GM12878 (cell line): ENCODE measurements around the gene SSPN. TPM values are rescaled to one million over a fixed set of nuclear protein-coding genes. Genes with fewer than 3 reads are reported as not detected.

Source experiments
- ATAC-seq: fragments of 200-7000 bp; cut with Tn5 transposase; 3 replicates; pipeline ENCODE4 v1.9.1; 2020; ENCODE audit warnings: mild to moderate bottlenecking, moderate library complexity
- BruUV-seq: library from RNA; stranded (reverse); fragments of 400-500 nt; replicated peaks from 2 replicates; lab custom pipeline; 2021; lab: Mats Ljungman, UMichigan
- CTCF ChIA-PET: fragments of 300-600 bp; sonication (Branson Sonifier 250); formaldehyde crosslinking; extraction: SDS; loops from one replicate; lab custom pipeline; 2021; ENCODE audit warnings: inconsistent platforms; lab: Yijun Ruan, JAX
- POLR2A ChIA-PET: fragments of 350-600 bp; formaldehyde crosslinking; extraction: SDS; loops from one replicate; lab custom pipeline; 2021; ENCODE audit warnings: inconsistent platforms; lab: Charles Lee
- RAD21 ChIA-PET: fragments of 300-600 bp; sonication (Branson Sonifier 250); formaldehyde crosslinking; loops from one replicate; lab custom pipeline; 2023; ENCODE audit warnings: antibody characterized with exemption; ENCODE audit not compliant: unreplicated experiment; lab: Charles Lee
- SMC1A ChIA-PET: fragments of 300-600 bp; sonication (Branson Sonifier 250); formaldehyde crosslinking; loops from one replicate; lab custom pipeline; 2023; ENCODE audit not compliant: unreplicated experiment, uncharacterized antibody; lab: Charles Lee
- DNase-seq: peaks from one replicate; pipeline ENCODE4 v3.0.0-alpha.2; 2011; ENCODE audit warnings: low read depth, low spot score
- FAIRE-seq: peaks from 3 replicates; lab custom pipeline; 2011; peaks lifted over from hg19 to GRCh38; lab: Jason Lieb, UNC
- H2AFZ ChIP-seq: 2 replicates; pipeline ENCODE4 v1.6.0; 2011; ENCODE audit warnings: low read depth, low read length, control low read depth; ENCODE audit not compliant: control insufficient read depth
- H3K27ac ChIP-seq: 2 replicates; pipeline ENCODE4 v1.5.1; 2011; ENCODE audit warnings: control low read depth; ENCODE audit not compliant: control insufficient read depth, insufficient read depth
- H3K27me3 ChIP-seq, 2 experiments: replicated peaks in 1 of 2; 2 replicates each; pipeline versions ENCODE4 v1.6.0 to v1.6.1; 2011; ENCODE audit warnings: low read length in 1 of 2; ENCODE audit not compliant: control insufficient read depth in 2 of 2, insufficient read depth in 2 of 2
- H3K36me3 ChIP-seq, 2 experiments: 2 replicates each; pipeline ENCODE4 v1.5.1; 2011; ENCODE audit warnings: low read length in 1 of 2; ENCODE audit not compliant: control insufficient read depth in 2 of 2, insufficient read depth in 2 of 2
- H3K4me1 ChIP-seq: 2 replicates; pipeline ENCODE4 v1.6.1; 2011; ENCODE audit warnings: mild to moderate bottlenecking, low read length, moderate library complexity, mixed read lengths; ENCODE audit not compliant: control insufficient read depth, insufficient read depth
- H3K4me2 ChIP-seq: 2 replicates; pipeline ENCODE4 v1.6.0; 2011; ENCODE audit warnings: control low read depth; ENCODE audit not compliant: control insufficient read depth, insufficient read depth
- H3K4me3 ChIP-seq: fragments of 200-600 bp; sonication (generic); 2 replicates; pipeline ENCODE4 v1.5.1; 2016
- H3K79me2 ChIP-seq: 2 replicates; pipeline ENCODE4 v1.6.0; 2011; ENCODE audit warnings: low read length; ENCODE audit not compliant: control insufficient read depth, insufficient read depth
- H3K9ac ChIP-seq: 2 replicates; pipeline ENCODE4 v1.8.0; 2011; ENCODE audit warnings: low read length, control low read depth, mixed read lengths; ENCODE audit not compliant: control insufficient read depth, insufficient read depth
- H3K9me3 ChIP-seq: replicated peaks from 3 replicates; pipeline ENCODE4 v1.5.1; 2011; ENCODE audit warnings: mild to moderate bottlenecking, low read length; ENCODE audit not compliant: control insufficient read depth, insufficient read depth
- H4K20me1 ChIP-seq: 2 replicates; pipeline ENCODE4 v1.6.0; 2011; ENCODE audit not compliant: control insufficient read depth, insufficient read depth
- BCL3 ChIP-seq: IDR thresholded peaks from 2 replicates; pipeline ENCODE4 v1.6.1; 2011; ENCODE audit warnings: borderline replicate concordance, low read depth, mild to moderate bottlenecking, moderate library complexity, low read length; ENCODE audit not compliant: insufficient read depth, poor library complexity, severe bottlenecking
- CBX3 ChIP-seq: fragments of 200-600 bp; sonication (generic); IDR thresholded peaks from 2 replicates; pipeline ENCODE4 v1.6.1; 2016; ENCODE audit warnings: low read depth, borderline replicate concordance
- CEBPB ChIP-seq, 2 experiments: fragments of 150-350 bp in 1 of 2; IDR thresholded peaks; 2 replicates each; pipeline ENCODE4 v1.6.1; 2012 to 2014; ENCODE audit warnings: low read depth in 2 of 2, low read length in 2 of 2, borderline replicate concordance in 1 of 2, inconsistent platforms in 1 of 2
- CREM ChIP-seq: IDR thresholded peaks from 2 replicates; pipeline ENCODE4 v1.6.1; 2014; ENCODE audit warnings: antibody characterized with exemption, low read depth
- GABPA ChIP-seq: IDR thresholded peaks from 2 replicates; pipeline ENCODE4 v1.6.1; 2014; ENCODE audit warnings: antibody characterized with exemption, low read depth, mild to moderate bottlenecking, inconsistent platforms
- MTA2 ChIP-seq: fragments of 450-650 bp; IDR thresholded peaks from 2 replicates; pipeline ENCODE4 v1.6.1; 2016; ENCODE audit warnings: low read depth, mild to moderate bottlenecking, moderate library complexity
- PAX8 ChIP-seq: fragments of 450-650 bp; IDR thresholded peaks from 2 replicates; pipeline ENCODE4 v1.6.1; 2017; ENCODE audit warnings: mild to moderate bottlenecking, moderate library complexity
- RCOR1 ChIP-seq: conservative IDR thresholded peaks from 2 replicates; pipeline ENCODE4 v1.6.1; 2012; ENCODE audit warnings: low read depth, low read length, improper control_type of control experiment
- SREBF1 ChIP-seq: IDR thresholded peaks from 2 replicates; pipeline ENCODE4 v1.6.1; 2012; ENCODE audit warnings: mild to moderate bottlenecking, low read length
- TBL1XR1 ChIP-seq: IDR thresholded peaks from 2 replicates; pipeline ENCODE4 v1.6.1; 2012; ENCODE audit warnings: low read depth, low read length, improper control_type of control experiment
- TCF7 ChIP-seq: IDR thresholded peaks from 2 replicates; pipeline ENCODE4 v1.6.1; 2014; ENCODE audit warnings: antibody characterized with exemption, borderline replicate concordance
- WGBS: methylation state at CpG from one replicate; pipeline ENCODE4 v1.1.6; 2016; ENCODE audit warnings: low lambda C conversion rate; ENCODE audit not compliant: insufficient replicate concordance, insufficient coverage; ENCODE audit errors: missing lambda C conversion rate; 5-methylcytosine and 5-hydroxymethylcytosine counted together
- in situ Hi-C: fragments of 300-500 bp; cut with MboI; formaldehyde crosslinking; loops from 9 replicates; pipeline ENCODE4 v1.14.3; 2018; ENCODE audit warnings: mixed read lengths
- intact Hi-C: fragments of 100-400 bp; cut with micrococcal nuclease; formaldehyde crosslinking; loops from one replicate; pipeline ENCODE4 v1.14.2; 2022; ENCODE audit not compliant: unreplicated experiment
- polyA plus RNA-seq, 11 experiments: library from polyadenylated mRNA; depleted of rRNA in 4 of 11; unstranded in 6 of 11; stranded (reverse) in 5 of 11; fragments of >200 nt; fragmentation: Nextera tagmentation in 4 of 11; fragmentation: Illumina TruSeq in 1 of 11; extraction: Ambion mirVana in 4 of 11; extraction: Trizol in 1 of 11; gene quantifications; 1 replicate in 1 of 11; 2 replicates in 10 of 11; pipeline versions ENCODE4 v1.2.1 to v1.2.3, GENCODE V29; 2011 to 2016; ENCODE audit warnings: inconsistent platforms in 2 of 11, missing spikeins in 2 of 11, low read depth in 1 of 11
- total RNA-seq, 4 experiments: library from RNA; depleted of rRNA in 3 of 4; stranded (reverse); fragments of >200 nt in 3 of 4; fragmentation: Illumina TruSeq in 1 of 4; extraction: Trizol in 1 of 4; gene quantifications; 2 replicates each; pipeline versions ENCODE4 v1.2.1 to v1.2.3, GENCODE V29; 2013 to 2021
- TF ChIP-seq, protein P1 (sequence below): fragments of 450-650 bp; IDR thresholded peaks from 2 replicates; pipeline ENCODE4 v1.6.1; 2018; ENCODE audit warnings: mild to moderate bottlenecking, low read depth, moderate library complexity; ENCODE audit not compliant: partially characterized antibody
- TF ChIP-seq, protein P2 (sequence below), 3 experiments: IDR thresholded peaks in 2 of 3; conservative IDR thresholded peaks in 1 of 3; 2 replicates each; pipeline ENCODE4 v1.5.1; 2011; ENCODE audit warnings: low read depth in 3 of 3, low read length in 3 of 3, mild to moderate bottlenecking in 3 of 3, control low read depth in 2 of 3, moderate library complexity in 2 of 3, inconsistent platforms in 1 of 3, mixed read lengths in 1 of 3; ENCODE audit not compliant: control insufficient read depth in 2 of 3, insufficient read depth in 1 of 3; ENCODE audit errors: extremely low read depth in 1 of 3
- TF ChIP-seq, protein P3 (sequence below): IDR thresholded peaks from 2 replicates; pipeline ENCODE4 v1.6.1; 2011; ENCODE audit warnings: mild to moderate bottlenecking, low read depth, low read length, moderate library complexity; ENCODE audit not compliant: insufficient replicate concordance

The SSPN gene
- total and polyA plus RNA-seq, 10 of the 15 experiments (the other 5 are each of a cell fraction or from before 2014, with no cell fraction given), result 0.04 to 0.41 (median 0.28) TPM; not detected in 5

DNA sequence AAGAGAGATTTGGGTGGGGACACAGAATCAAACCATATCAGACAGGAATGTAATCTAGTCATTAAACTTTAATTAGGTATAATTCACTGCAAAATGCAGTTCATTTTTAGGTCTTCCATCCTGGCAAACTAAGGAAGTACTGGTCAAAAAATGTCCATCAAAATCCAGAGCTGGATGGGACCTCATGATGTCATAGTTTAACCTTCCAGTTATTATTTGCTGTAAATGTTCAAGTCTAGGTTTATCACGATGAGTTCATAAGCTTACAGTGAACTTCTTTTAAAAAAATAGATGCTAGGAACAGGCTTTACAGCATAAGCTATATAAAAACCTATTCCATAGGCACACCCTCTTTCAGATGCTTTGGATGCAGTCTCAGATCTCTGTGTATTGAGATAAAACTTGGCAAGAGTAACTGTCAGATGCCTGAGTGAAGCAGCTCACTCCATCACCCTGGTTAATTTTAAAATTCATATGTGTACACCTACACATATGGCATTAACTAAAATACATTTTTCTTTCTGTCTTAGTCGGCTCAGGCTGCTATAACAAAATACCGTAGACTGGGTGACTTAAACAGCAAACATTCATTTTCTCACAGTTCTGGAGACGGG is 7.9 kb downstream of the SSPN start:
- Histone ChIP-seq H3K36me3 (no peaks in the 10 kb centered on the region), H3K4me1 (no peaks in the 10 kb centered on the region), H3K9me3 (no peaks in the 10 kb centered on the region), H2AFZ (no peak overlapping the region), H3K27ac (no peak overlapping the region), H3K4me3 (no peak overlapping the region), H3K79me2 (no peaks in the 10 kb centered on the region), H3K9ac (no peak overlapping the region), H4K20me1 (no peaks in the 10 kb centered on the region), H3K4me2 (no peak overlapping the region), H3K27me3 (peaks cover 0 to 3% of the 10 kb centered on the region in 2 experiments; a peak in 2 of 4 replicates)
- no TSS peak for BruUV-seq
- CTCF ChIA-PET, result interaction anchor here (0.7 to 1.2 kb wide), 4 partner anchors 32 to 225 kb away, joined by 3 read pairs; no protein-coding TSS in a partner anchor
- in situ Hi-C loops, result no loop called here
- ATAC-seq, result no peak
- WGBS, result 51% methylated on average over 4 of the region's 4 CpGs
- intact Hi-C loops, result no loop called here
- no peak for FAIRE-seq
- TF ChIP-seq, protein P1, sequence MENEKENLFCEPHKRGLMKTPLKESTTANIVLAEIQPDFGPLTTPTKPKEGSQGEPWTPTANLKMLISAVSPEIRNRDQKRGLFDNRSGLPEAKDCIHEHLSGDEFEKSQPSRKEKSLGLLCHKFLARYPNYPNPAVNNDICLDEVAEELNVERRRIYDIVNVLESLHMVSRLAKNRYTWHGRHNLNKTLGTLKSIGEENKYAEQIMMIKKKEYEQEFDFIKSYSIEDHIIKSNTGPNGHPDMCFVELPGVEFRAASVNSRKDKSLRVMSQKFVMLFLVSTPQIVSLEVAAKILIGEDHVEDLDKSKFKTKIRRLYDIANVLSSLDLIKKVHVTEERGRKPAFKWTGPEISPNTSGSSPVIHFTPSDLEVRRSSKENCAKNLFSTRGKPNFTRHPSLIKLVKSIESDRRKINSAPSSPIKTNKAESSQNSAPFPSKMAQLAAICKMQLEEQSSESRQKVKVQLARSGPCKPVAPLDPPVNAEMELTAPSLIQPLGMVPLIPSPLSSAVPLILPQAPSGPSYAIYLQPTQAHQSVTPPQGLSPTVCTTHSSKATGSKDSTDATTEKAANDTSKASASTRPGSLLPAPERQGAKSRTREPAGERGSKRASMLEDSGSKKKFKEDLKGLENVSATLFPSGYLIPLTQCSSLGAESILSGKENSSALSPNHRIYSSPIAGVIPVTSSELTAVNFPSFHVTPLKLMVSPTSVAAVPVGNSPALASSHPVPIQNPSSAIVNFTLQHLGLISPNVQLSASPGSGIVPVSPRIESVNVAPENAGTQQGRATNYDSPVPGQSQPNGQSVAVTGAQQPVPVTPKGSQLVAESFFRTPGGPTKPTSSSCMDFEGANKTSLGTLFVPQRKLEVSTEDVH, result no peak
- TF ChIP-seq, protein P2, sequence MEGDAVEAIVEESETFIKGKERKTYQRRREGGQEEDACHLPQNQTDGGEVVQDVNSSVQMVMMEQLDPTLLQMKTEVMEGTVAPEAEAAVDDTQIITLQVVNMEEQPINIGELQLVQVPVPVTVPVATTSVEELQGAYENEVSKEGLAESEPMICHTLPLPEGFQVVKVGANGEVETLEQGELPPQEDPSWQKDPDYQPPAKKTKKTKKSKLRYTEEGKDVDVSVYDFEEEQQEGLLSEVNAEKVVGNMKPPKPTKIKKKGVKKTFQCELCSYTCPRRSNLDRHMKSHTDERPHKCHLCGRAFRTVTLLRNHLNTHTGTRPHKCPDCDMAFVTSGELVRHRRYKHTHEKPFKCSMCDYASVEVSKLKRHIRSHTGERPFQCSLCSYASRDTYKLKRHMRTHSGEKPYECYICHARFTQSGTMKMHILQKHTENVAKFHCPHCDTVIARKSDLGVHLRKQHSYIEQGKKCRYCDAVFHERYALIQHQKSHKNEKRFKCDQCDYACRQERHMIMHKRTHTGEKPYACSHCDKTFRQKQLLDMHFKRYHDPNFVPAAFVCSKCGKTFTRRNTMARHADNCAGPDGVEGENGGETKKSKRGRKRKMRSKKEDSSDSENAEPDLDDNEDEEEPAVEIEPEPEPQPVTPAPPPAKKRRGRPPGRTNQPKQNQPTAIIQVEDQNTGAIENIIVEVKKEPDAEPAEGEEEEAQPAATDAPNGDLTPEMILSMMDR (IDR thresholded peaks at IDR 0.05 in 2 of 3, conservative IDR thresholded peaks at IDR 0.05 in 1 of 3; ENCODE audit: control insufficient read depth in 2 of 3, extremely low read depth in 1 of 3, insufficient read depth in 1 of 3, low read depth in 3 of 3, low read length in 3 of 3), result no peak
- TF ChIP-seq TCF7 (no peak), CBX3 (no peak), CEBPB (IDR thresholded peaks at IDR 0.05; ENCODE audit: borderline replicate concordance in 1 of 2, low read depth in 2 of 2, low read length in 2 of 2) (no peak), GABPA (no peak), PAX8 (no peak), CREM (no peak), TBL1XR1 (no peak), MTA2 (no peak), RCOR1 (no peak), BCL3 (no peak), SREBF1 (no peak)
- TF ChIP-seq, protein P3, sequence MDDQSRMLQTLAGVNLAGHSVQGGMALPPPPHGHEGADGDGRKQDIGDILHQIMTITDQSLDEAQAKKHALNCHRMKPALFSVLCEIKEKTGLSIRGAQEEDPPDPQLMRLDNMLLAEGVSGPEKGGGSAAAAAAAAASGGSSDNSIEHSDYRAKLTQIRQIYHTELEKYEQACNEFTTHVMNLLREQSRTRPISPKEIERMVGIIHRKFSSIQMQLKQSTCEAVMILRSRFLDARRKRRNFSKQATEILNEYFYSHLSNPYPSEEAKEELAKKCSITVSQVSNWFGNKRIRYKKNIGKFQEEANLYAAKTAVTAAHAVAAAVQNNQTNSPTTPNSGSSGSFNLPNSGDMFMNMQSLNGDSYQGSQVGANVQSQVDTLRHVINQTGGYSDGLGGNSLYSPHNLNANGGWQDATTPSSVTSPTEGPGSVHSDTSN, result no peak
- SMC1A ChIA-PET, result interaction anchor here (0.6 to 1.7 kb wide), 8 partner anchors 8 to 70 kb away, joined by 3 to 5 read pairs (median 4); no protein-coding TSS in a partner anchor
- DNase-seq, result no peak
- POLR2A ChIA-PET, result no interaction called here
- RAD21 ChIA-PET, result interaction anchor here (0.6 to 1.2 kb wide), 2 partner anchors 85 to 691 kb away, joined by 3 read pairs; no protein-coding TSS in a partner anchor
